Mesothelial cell of epicardium (in vitro differentiated cells): ENCODE results near the gene PEX10. TPM values are rescaled to one million over a fixed set of nuclear protein-coding genes. Genes with fewer than 3 reads are reported as not detected.

Experiments used
- DNase-seq, 2 experiments: peaks; one replicate each; pipeline ENCODE4 v3.0.0; 2021; ENCODE audit warnings: low spot score in 2 of 2; ENCODE audit not compliant: unreplicated experiment in 2 of 2
- H3K27ac Mint-ChIP-seq: 2 replicates; pipeline ENCODE4 v1.8.0; 2021; ENCODE audit warnings: mixed read lengths
- H3K27me3 Mint-ChIP-seq: 2 replicates; pipeline ENCODE4 v1.8.0; 2021; ENCODE audit warnings: low read depth, mixed read lengths
- H3K36me3 Mint-ChIP-seq: 2 replicates; pipeline ENCODE4 v1.8.0; 2021; ENCODE audit warnings: mixed read lengths
- H3K4me1 Mint-ChIP-seq: 2 replicates; pipeline ENCODE4 v1.8.0; 2021; ENCODE audit warnings: mixed read lengths
- H3K4me3 Mint-ChIP-seq: 2 replicates; pipeline ENCODE4 v1.8.0; 2021; ENCODE audit warnings: mild to moderate bottlenecking, moderate library complexity, mixed read lengths
- H3K9me3 Mint-ChIP-seq: 2 replicates; pipeline ENCODE4 v1.8.0; 2021; ENCODE audit warnings: mixed read lengths
- total RNA-seq: library from RNA; stranded (reverse); gene quantifications from 3 replicates; pipeline ENCODE4 v1.2.1, GENCODE V29; 2021
- TF ChIP-seq, protein P1 (sequence below): fragments of 200-600 bp; sonication (generic); IDR thresholded peaks from one replicate; pipeline ENCODE4 v1.5.0; 2021; ENCODE audit warnings: antibody characterized with exemption; ENCODE audit not compliant: unreplicated experiment

Gene PEX10
- total RNA-seq, 1 donor from 2014 or later: 25.8 TPM

- Mint-ChIP-seq H3K27me3 (peaks cover 65% of the 10 kb centered on the region), H3K4me3 (no peak overlapping the region), H3K36me3 (no peaks in the 10 kb centered on the region), H3K27ac (no peak overlapping the region), H3K9me3 (no peaks in the 10 kb centered on the region), H3K4me1 (peaks cover 5% of the 10 kb centered on the region)
- TF ChIP-seq, protein P1, sequence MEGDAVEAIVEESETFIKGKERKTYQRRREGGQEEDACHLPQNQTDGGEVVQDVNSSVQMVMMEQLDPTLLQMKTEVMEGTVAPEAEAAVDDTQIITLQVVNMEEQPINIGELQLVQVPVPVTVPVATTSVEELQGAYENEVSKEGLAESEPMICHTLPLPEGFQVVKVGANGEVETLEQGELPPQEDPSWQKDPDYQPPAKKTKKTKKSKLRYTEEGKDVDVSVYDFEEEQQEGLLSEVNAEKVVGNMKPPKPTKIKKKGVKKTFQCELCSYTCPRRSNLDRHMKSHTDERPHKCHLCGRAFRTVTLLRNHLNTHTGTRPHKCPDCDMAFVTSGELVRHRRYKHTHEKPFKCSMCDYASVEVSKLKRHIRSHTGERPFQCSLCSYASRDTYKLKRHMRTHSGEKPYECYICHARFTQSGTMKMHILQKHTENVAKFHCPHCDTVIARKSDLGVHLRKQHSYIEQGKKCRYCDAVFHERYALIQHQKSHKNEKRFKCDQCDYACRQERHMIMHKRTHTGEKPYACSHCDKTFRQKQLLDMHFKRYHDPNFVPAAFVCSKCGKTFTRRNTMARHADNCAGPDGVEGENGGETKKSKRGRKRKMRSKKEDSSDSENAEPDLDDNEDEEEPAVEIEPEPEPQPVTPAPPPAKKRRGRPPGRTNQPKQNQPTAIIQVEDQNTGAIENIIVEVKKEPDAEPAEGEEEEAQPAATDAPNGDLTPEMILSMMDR: no peak
- DNase-seq: no peak
Measured at GRCh38 chr1:2446394-2446793, 34.0 kb upstream of the PEX10 start.

DNA sequence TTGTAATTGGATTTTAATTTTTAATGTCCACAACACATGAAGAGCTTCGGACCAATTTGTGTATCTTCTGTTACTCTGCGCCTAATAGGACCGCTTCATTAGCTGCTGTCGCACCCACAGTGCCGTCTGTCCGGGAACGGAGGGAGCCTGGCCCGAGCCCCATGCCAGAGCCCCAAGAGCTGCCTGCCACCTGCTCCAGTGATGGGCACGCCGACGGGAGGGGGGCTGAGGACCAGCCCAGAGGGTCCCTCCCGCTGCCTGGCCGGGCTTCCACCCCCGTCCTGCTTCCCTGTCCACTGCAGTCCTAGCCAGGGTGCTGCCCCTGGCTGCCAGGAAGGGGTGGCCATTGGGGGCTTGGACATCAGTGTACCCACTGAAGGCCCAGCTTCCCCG lies 33.5 kb upstream of the PEX10 start:
- Mint-ChIP-seq H3K9me3 (no peaks in the 10 kb centered on the region), H3K4me1 (peaks cover 5% of the 10 kb centered on the region), H3K27me3 (peaks cover 69% of the 10 kb centered on the region), H3K27ac (no peak overlapping the region), H3K36me3 (no peaks in the 10 kb centered on the region), H3K4me3 (no peak overlapping the region)
- DNase-seq: no peak
- TF ChIP-seq, protein P1: no peak

GRCh38 chr1:2445162-2445822 lies 32.9 kb upstream of the PEX10 start:
- Mint-ChIP-seq H3K36me3 (no peaks in the 10 kb centered on the region), H3K4me3 (no peak overlapping the region), H3K27me3 (peaks cover 71% of the 10 kb centered on the region), H3K27ac (no peak overlapping the region), H3K9me3 (no peaks in the 10 kb centered on the region), H3K4me1 (peaks cover 5% of the 10 kb centered on the region)
- TF ChIP-seq, protein P1: no peak
- DNase-seq: no peak

DNA sequence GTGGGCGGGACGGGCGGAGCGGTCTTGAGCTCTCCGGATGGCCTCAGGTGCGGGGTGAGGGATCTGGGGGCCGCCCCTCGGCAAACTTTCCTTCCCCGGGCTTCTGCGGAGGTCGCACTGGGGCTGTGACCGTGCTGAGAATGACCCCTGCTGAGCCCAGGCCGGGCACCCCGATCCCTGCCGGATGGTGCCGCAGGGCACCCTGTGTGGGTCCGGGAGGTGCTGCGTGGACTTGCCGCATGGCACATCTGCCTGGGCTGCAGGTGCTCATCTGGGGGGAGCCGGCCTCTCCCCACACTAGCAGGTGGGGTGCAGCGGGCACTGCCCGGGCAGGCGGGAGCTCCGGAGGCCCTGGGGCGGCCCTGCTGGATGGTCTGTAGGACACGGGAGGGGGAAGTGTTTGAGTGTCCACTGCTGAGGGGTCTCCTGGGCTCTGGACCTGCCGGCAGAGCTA lies 31.8 kb upstream of the PEX10 start:
- H3K4me3 Mint-ChIP-seq: no peak overlapping the region
- DNase-seq: no peak
- no peaks in the 10 kb centered on the region for H3K9me3 Mint-ChIP-seq
- H3K27ac Mint-ChIP-seq: no peak overlapping the region
- H3K36me3 Mint-ChIP-seq: no peaks in the 10 kb centered on the region
- H3K4me1 Mint-ChIP-seq: peaks cover 5% of the 10 kb centered on the region
- TF ChIP-seq, protein P1: no peak
- peaks cover 76% of the 10 kb centered on the region for H3K27me3 Mint-ChIP-seq

GRCh38 chr1:2443277-2444137 lies 31.1 kb upstream of the PEX10 start:
- H3K27ac Mint-ChIP-seq: no peak overlapping the region
- DNase-seq: no peak
- H3K4me3 Mint-ChIP-seq: no peak overlapping the region

More at GRCh38 chr1:2443277-2444137, 31.1 kb upstream of the PEX10 start:
- H3K9me3 Mint-ChIP-seq: no peaks in the 10 kb centered on the region
- peaks cover 73% of the 10 kb centered on the region for H3K27me3 Mint-ChIP-seq
- no peaks in the 10 kb centered on the region for H3K36me3 Mint-ChIP-seq
- TF ChIP-seq, protein P1: no peak
- H3K4me1 Mint-ChIP-seq: peaks cover 5% of the 10 kb centered on the region
